Cardiac muscle cell (in vitro differentiated cells and primary cell): ENCODE results near the gene ELOVL5. TPM values are rescaled to one million over a fixed set of nuclear protein-coding genes. Genes with fewer than 3 reads are reported as not detected.

Experiments
- DNase-seq, 2 donors: peaks; one replicate each; pipeline versions ENCODE4 v3.0.0 to v3.0.0-alpha.2; 2010 to 2017; ENCODE audit warnings: low read depth in 1 of 2, low spot score in 1 of 2
- H3K27ac ChIP-seq: fragments of 200-600 bp; sonication (generic); 2 replicates; pipeline ENCODE4 v1.5.1; 2016
- H3K27me3 ChIP-seq: fragments of 200-600 bp; sonication (generic); 2 replicates; pipeline ENCODE4 v1.6.0; 2016; ENCODE audit warnings: control low read depth
- H3K36me3 ChIP-seq: fragments of 200-600 bp; sonication (generic); 2 replicates; pipeline ENCODE4 v1.5.1; 2016; ENCODE audit warnings: control low read depth
- H3K4me1 ChIP-seq: fragments of 200-600 bp; sonication (generic); 2 replicates; pipeline ENCODE4 v1.8.1; 2017; ENCODE audit warnings: low read depth, mild to moderate bottlenecking, mixed run types
- H3K4me3 ChIP-seq: fragments of 200-600 bp; sonication (generic); 2 replicates; pipeline ENCODE4 v1.5.1; 2016; ENCODE audit warnings: mild to moderate bottlenecking
- H3K9me3 ChIP-seq: fragments of 200-600 bp; sonication (generic); 2 replicates; pipeline ENCODE4 v1.5.1; 2017; ENCODE audit warnings: low read depth, mild to moderate bottlenecking, control low read depth
- CTCF ChIP-seq: IDR thresholded peaks from 2 replicates; pipeline ENCODE4 v1.5.1; 2012; ENCODE audit warnings: low read depth, mild to moderate bottlenecking, low read length
- polyA plus RNA-seq: library from polyadenylated mRNA; unstranded; fragments of >200 nt; fragmentation: Nextera tagmentation; extraction: Ambion mirVana; gene quantifications from 2 replicates; pipeline ENCODE4 v1.2.1, GENCODE V29; 2016
- total RNA-seq: library from RNA; depleted of rRNA; stranded (reverse); fragments of >200 nt; gene quantifications from 2 replicates; pipeline ENCODE4 v1.2.3, GENCODE V29; 2016

The ELOVL5 gene
- total and polyA plus RNA-seq, 2 experiments from 2014 or later, result 39.4 to 54.1 TPM

- no peaks in the 10 kb centered on the region for H3K36me3 ChIP-seq
- H3K9me3 ChIP-seq, result no peaks in the 10 kb centered on the region
These were observed 28.0 kb upstream of the ELOVL5 start for GRCh38 chr6:53376661-53377226.

GRCh38 chr6:53375847-53376246 lies 27.1 kb upstream of the ELOVL5 start:
- H3K4me1 ChIP-seq, result peaks cover 32% of the 10 kb centered on the region
- H3K36me3 ChIP-seq, result no peaks in the 10 kb centered on the region
- DNase-seq, result peak; percentile 40 to 67
- H3K9me3 ChIP-seq, result no peaks in the 10 kb centered on the region
- H3K27ac ChIP-seq, result peak overlapping the region; percentile 90
- H3K4me3 ChIP-seq, result no peak overlapping the region
- no peak for TF ChIP-seq CTCF
- H3K27me3 ChIP-seq, result no peaks in the 10 kb centered on the region

More at GRCh38 chr6:53376661-53377226, 28.0 kb upstream of the ELOVL5 start:
- TF ChIP-seq CTCF, result no peak
- peaks cover 32% of the 10 kb centered on the region for H3K4me1 ChIP-seq
- H3K4me3 ChIP-seq, result no peak overlapping the region
- H3K27me3 ChIP-seq, result no peaks in the 10 kb centered on the region
- DNase-seq, result no peak
- peak overlapping the region; percentile 90 for H3K27ac ChIP-seq

- DNase-seq, result peak in 1 of 2 donors; percentile 57
These were observed 24.9 kb upstream of the ELOVL5 start for GRCh38 chr6:53373638-53374037.

GRCh38 chr6:53369876-53370515 lies 21.2 kb upstream of the ELOVL5 start:
- no peak for TF ChIP-seq CTCF
- Histone ChIP-seq H3K36me3 (no peaks in the 10 kb centered on the region), H3K27me3 (no peaks in the 10 kb centered on the region), H3K9me3 (no peaks in the 10 kb centered on the region), H3K4me1 (peaks cover 6% of the 10 kb centered on the region), H3K4me3 (no peak overlapping the region), H3K27ac (no peak overlapping the region)
- no peak for DNase-seq

More at GRCh38 chr6:53373638-53374037, 24.9 kb upstream of the ELOVL5 start:
- H3K27me3 ChIP-seq, result no peaks in the 10 kb centered on the region
- no peak for TF ChIP-seq CTCF
- H3K36me3 ChIP-seq, result no peaks in the 10 kb centered on the region
- H3K4me3 ChIP-seq, result no peak overlapping the region
- no peaks in the 10 kb centered on the region for H3K9me3 ChIP-seq
- H3K27ac ChIP-seq, result no peak overlapping the region
- peaks cover 38% of the 10 kb centered on the region for H3K4me1 ChIP-seq

GRCh38 chr6:53369051-53369450 lies 20.3 kb upstream of the ELOVL5 start:
- H3K27ac ChIP-seq, result no peak overlapping the region
- no peaks in the 10 kb centered on the region for H3K27me3 ChIP-seq
- H3K4me1 ChIP-seq, result peaks cover 6% of the 10 kb centered on the region
- no peak overlapping the region for H3K4me3 ChIP-seq
- no peak for DNase-seq
- H3K36me3 ChIP-seq, result no peaks in the 10 kb centered on the region
- no peaks in the 10 kb centered on the region for H3K9me3 ChIP-seq
- no peak for TF ChIP-seq CTCF
